Brain microvascular endothelial cell (primary cell): ENCODE data around the gene TMEM132A.

ENCODE experiments used
- DNase-seq: peaks from one replicate; pipeline ENCODE4 v3.0.0-alpha.2; 2020
- H3K27ac ChIP-seq: fragments of 250-450 bp; sonication (Bioruptor Pico); 2 replicates; pipeline ENCODE4 v1.5.1; 2020; ENCODE audit warnings: mild to moderate bottlenecking, moderate library complexity
- H3K27me3 ChIP-seq: fragments of 250-450 bp; sonication (Bioruptor Pico); replicated peaks from 2 replicates; pipeline ENCODE4 v1.5.1; 2020; ENCODE audit warnings: mild to moderate bottlenecking
- H3K36me3 ChIP-seq: fragments of 250-450 bp; sonication (Bioruptor Pico); replicated peaks from 2 replicates; pipeline ENCODE4 v1.5.1; 2020; ENCODE audit warnings: mild to moderate bottlenecking
- H3K4me3 ChIP-seq: 2 replicates; pipeline ENCODE4 v1.5.1; 2011; ENCODE audit warnings: low read depth, mild to moderate bottlenecking, control low read depth, low read length, moderate library complexity
- CTCF ChIP-seq: IDR thresholded peaks from 2 replicates; pipeline ENCODE4 v1.5.1; 2011; ENCODE audit warnings: low read depth, mild to moderate bottlenecking, moderate library complexity, low read length, control low read depth, inconsistent platforms; ENCODE audit errors: missing control alignments
- in situ Hi-C: cut with HindIII; loops from 2 replicates; pipeline ENCODE4 v1.10.0; 2017; ENCODE audit warnings: low sequenced_read_pairs, low pct_ligation_motif_present

Gene TMEM132A

DNA sequence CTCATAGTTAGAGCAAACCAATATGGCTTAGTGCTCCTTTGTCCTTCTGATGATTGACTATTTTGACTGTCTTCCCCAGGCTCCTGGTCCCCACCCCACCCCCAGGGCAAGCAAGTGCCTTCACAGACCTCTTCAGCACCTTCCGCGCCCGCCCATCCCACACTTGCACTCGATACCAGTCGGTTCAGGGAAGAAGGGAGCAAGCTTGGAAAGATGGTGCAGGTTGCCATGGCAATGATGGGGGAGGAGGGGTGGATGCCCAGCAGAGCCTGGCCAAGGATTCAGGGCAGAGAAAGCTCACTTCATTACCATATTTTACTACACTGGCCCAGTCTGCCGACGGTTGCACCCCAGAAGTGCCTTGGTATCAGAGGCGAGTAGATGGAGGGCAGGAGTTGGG, 2.2 kb downstream of the TMEM132A start:
- no peak for DNase-seq
- TF ChIP-seq CTCF = no peak
- H3K36me3 ChIP-seq = peaks cover 17% of the 10 kb centered on the region
- in situ Hi-C loops = no loop called here
- no peak overlapping the region for H3K4me3 ChIP-seq
- H3K27ac ChIP-seq = no peak overlapping the region
- no peaks in the 10 kb centered on the region for H3K27me3 ChIP-seq

- Histone ChIP-seq H3K27ac (no peak overlapping the region), H3K36me3 (peaks cover 12% of the 10 kb centered on the region), H3K4me3 (no peak overlapping the region), H3K27me3 (no peaks in the 10 kb centered on the region)
- no peak for DNase-seq
- TF ChIP-seq CTCF = no peak
- in situ Hi-C loops = no loop called here
Observed at GRCh38 chr11:60927061-60927592, 2.9 kb downstream of the TMEM132A start.

DNA sequence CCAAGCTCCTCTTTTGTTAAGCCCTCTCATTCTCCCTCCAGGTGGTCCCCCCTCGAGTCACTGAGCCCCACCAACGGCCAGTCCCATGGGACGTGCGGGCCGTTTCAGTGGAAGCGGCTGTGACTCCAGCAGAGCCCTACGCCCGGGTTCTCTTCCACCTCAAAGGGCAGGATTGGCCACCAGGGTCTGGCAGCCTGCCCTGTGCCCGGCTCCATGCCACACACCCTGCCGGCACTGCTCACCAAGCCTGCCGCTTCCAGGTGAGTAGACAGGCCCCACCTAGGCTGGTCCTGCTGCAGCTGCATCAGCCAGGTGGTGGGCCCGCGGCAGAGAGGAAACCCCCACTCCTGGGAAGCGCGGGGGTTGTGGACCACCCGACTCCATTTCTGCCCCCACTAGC, 3.3 kb downstream of the TMEM132A start:
- no peak for TF ChIP-seq CTCF
- Histone ChIP-seq H3K36me3 (peaks cover 8% of the 10 kb centered on the region), H3K27me3 (no peaks in the 10 kb centered on the region), H3K27ac (no peak overlapping the region), H3K4me3 (no peak overlapping the region)
- no peak for DNase-seq
- in situ Hi-C loops = no loop called here

GRCh38 chr11:60928563-60929001, 4.3 kb downstream of the TMEM132A start:
- peaks cover 8% of the 10 kb centered on the region for H3K36me3 ChIP-seq
- no peak for DNase-seq
- no peaks in the 10 kb centered on the region for H3K27me3 ChIP-seq
- H3K4me3 ChIP-seq = no peak overlapping the region
- no peak overlapping the region for H3K27ac ChIP-seq
- in situ Hi-C loops = no loop called here
- no peak for TF ChIP-seq CTCF

DNA sequence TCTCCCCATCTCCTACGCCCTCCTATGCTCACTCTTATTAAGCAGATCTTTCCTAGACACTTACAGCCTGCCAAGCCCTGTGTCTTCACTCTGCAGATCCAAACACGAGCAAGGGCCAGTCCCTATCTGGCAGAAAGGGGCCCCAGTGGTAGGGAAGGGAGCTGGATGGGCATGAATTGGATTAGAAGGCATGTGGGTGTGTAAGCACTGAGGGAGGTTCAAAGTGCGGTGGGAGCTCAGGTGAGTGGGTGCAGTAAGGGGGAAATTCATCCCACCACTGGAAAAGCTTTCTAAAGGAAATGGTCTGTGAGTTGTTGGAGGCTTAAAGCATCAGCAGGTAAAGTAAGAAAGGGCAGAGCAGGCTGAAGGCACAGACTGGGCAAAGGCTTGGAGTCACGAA, 5.5 kb downstream of the TMEM132A start:
- Histone ChIP-seq H3K27me3 (no peaks in the 10 kb centered on the region), H3K27ac (no peak overlapping the region), H3K4me3 (no peak overlapping the region), H3K36me3 (peaks cover 8% of the 10 kb centered on the region)
- no peak for DNase-seq
- no peak for TF ChIP-seq CTCF
- in situ Hi-C loops = no loop called here

- no peak overlapping the region for H3K4me3 ChIP-seq
- DNase-seq = no peak
- no peak for TF ChIP-seq CTCF
- H3K27ac ChIP-seq = no peak overlapping the region
- H3K36me3 ChIP-seq = peaks cover 8% of the 10 kb centered on the region
- no peaks in the 10 kb centered on the region for H3K27me3 ChIP-seq
- in situ Hi-C loops = no loop called here
Observed at GRCh38 chr11:60930394-60930793, 6.1 kb downstream of the TMEM132A start.
